NCI-H1092 treated with DMSO at 0.1 percent for 48 hours (cell line): ENCODE results near the gene LIMD2.
"Not testable (repeated sequence)": the region's sequence is repeated elsewhere in the genome, so short reads cannot be mapped to it uniquely, and the experiment has no call there.

Experiments used
- DNase-seq: peaks from one replicate; lab custom pipeline; 2025; lab: John Stamatoyannopoulos, UW

LIMD2 gene

GRCh38 chr17:63699638-63700527 is at the start of gene LIMD2:
Gene LIMD2 (minus strand): TSS chr17:63700125. CDS start chr17:63699298, 827 bp downstream.
- DNase-seq: peak; percentile 83

DNA sequence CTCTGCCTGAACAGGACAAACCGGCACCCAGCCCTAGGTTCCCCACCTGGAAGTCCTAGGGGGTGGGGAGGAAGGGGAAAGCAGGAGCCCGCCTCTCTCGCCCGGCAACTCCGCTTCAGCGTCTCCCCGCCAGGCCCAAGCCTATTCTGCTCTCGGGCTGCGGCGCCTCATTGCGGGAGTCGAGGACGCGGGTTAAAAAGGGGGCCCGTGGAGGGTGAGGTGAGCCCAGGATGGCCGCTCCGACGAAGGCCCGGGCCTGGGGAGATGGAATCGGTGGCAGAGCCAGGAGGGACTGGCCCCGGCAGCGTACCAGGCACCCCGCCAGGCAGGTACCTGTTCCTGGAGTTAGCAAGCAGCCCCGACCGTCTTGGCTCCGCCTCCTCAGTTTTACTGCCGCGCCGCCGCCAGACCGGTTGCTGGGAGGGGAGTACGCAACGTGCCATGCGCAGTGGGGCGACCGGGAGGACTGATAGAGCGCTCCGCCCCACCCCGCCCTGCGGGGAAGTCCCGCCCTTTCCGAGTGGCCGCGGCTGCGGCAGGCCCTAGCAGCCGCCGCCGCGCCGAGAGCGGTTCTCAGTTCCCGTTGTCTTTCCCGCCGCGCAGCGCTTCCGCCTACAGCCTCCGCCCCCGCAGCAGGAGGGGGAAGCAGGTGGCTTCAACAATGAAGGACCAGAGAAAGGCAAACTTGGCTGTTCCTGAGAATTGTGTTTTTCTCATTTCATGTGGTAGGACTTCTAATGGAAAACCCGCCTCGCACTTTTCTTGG is 41.7 kb upstream of the LIMD2 start, which contains the start of gene STRADA:
Gene STRADA, minus strand, starts transcription at position 392 of the 766 bp plus-strand sequence. CDS start 13,430 bp downstream, outside the sequence.
- peak; percentile 99 for DNase-seq

DNA sequence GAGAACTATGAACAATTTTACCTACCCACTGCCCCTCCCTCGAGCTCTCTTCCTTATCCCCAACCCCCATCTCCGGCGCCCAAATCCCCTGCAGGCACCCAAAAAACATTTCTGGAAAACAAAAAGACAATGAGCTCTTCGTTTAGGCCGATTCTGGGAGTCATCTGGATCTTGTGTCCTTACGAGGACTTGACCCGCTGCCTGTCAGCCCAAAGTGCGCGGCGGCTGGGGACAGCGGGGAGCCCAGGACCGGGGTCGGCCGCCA is 41.1 kb upstream of the LIMD2 start:
- DNase-seq: no peak

DNA sequence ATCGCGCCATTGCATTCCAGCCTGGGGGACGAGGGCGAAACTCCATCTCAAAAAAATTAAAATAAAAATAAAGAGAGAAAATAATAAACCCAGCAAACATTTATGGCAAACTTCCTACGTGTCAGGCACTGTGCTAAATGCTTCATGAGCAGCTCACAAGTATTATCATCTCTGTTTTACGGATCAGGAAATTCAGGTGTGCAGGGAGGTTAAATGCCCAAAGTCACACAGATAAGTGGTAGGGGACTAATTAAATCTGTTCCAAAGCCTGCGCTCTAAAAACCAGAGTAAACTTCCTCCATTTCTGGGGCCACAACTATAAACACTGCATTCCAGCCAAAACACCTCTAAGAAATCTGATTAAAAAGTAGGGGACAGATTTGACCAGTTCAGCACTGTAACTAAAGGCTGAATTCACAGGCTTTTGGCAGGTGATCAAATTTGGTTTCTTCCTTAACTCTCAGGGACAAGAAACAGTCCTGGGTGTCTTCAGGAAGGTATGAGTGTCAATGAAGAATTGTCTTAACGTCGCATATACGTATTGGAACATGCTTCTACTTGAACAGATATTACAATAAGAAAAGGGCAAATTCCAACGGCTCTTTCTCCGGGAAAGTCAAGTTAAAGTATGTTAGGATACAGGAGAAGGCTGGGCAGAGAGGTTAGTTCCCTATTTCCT is 40.7 kb upstream of the LIMD2 start:
- DNase-seq: peak; percentile 20

DNA sequence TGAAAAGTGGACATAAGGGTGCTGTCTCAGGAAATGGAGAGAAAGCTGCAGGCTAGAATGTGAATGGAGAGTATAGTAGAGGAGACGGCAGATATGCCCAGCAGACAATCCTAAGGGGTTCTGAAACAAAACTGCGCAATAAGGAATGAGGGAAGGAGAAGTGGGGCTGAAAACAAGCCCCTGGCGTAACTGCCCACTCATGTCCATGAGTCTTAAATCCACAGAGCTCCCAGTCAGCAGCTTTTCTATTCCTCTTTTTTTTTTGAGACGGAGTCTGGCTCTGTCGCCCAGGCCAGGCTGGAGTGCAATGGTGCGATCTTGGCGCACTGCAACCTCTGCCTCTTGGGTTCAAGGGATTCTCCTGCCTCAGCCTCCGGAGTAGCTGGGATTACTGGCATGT is 35.8 kb upstream of the LIMD2 start:
- DNase-seq: no peak

DNA sequence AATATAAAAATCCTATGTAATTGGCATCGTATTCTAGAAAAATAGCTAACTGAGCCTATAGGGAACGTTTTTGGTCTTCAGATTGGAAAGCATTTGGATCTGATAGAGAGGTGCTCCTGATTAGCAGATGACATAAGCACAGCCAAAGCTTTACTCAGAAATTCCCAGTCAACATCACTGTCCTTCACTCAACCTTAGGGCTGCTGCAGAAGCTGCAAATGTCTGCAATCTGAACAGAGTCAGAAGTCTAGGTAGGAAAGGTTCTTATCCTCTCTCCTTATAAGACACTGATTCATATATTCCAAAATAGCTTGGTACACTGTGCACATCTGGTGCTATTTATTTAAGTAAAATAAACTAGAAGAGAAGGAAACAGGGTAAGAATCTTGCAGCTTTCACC is 22.5 kb upstream of the LIMD2 start:
- DNase-seq: no peak

- not testable (repeated sequence) for DNase-seq
Observed at GRCh38 chr17:63720194-63720593, 20.3 kb upstream of the LIMD2 start.

- no peak for DNase-seq
Observed at GRCh38 chr17:63718988-63719387, 19.1 kb upstream of the LIMD2 start.

DNA sequence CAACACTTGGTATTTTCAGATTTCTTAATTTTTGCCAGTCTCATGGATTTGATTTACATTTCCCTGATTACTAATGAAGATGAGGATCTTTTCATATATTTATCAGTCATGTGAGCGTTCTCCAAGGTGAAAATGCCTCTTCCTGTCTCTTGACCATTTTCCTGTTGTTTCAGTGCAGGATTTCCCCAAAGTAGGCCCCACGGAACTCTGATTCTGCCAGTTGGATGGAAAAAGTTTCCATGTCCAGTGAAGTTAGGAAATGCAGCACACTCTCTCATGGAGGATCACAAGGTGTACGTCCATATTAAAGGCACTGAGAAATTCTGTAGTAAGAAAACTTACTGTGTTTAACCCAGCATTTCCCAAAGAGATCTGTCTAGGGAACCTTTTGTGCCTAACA is 16.5 kb upstream of the LIMD2 start:
- no peak for DNase-seq

DNA sequence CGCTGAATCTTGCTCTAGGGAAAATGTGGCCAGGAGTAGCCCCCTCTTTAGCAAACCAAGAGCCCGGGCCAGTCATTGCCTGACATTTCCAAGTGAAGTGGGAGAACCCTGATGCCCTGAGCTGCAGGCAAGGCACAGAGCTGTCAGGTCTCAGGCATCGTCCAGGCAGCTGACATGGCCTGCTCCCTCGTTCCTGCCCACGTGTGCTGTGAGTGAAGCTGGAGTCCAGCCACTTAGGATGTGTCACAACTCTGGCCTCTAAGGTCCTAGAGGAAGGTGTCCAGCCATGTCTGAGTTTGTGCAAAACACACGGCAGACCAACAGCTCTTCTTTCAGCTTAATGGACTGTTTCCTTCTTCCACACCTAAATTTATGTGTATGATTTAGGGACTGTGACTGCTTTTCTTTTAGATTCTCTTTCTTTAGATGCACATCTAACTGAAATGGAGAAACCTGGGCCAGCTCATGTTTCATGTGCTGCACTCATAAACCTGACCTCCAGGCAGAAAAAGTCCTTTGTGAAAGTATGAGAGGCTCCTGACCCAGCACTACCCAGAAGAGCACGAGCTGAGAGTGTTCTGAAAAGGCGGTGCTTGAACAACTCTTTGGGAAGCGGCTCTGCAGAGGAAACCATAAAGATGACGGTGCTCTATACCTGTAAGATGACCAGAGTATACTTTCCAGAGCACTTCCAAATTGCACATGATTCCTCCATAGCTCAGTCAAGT is 14.8 kb upstream of the LIMD2 start:
- DNase-seq: no peak

DNA sequence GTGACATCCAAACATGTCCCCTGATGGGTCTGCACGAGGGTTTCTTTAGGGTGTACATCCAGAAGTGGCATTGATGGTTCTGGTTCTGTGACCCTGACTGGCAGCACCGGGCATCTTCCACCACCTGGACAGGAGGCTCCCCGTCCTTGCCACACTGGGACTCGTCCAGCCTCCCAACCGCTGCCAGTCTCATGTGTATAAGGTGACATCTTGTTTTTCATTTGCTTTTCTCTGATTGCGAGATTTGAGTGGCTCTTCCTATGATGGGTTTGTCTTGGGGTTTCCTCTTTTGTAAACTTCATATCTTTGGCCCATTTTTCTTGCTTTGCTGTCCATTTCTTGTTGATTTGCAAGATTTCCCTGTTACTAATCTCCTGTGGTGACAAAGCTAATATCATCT is 9.2 kb upstream of the LIMD2 start:
- DNase-seq: no peak

- DNase-seq: no peak
Observed at GRCh38 chr17:63707151-63707550, 7.2 kb upstream of the LIMD2 start.

- DNase-seq: no peak
Observed at GRCh38 chr17:63706336-63707082, 6.6 kb upstream of the LIMD2 start.

GRCh38 chr17:63705657-63706056 is 5.7 kb upstream of the LIMD2 start:
- DNase-seq: no peak

GRCh38 chr17:63704836-63705235 is 4.9 kb upstream of the LIMD2 start:
- DNase-seq: no peak

- DNase-seq: no peak
Observed at GRCh38 chr17:63704259-63704576, 4.3 kb upstream of the LIMD2 start.

DNA sequence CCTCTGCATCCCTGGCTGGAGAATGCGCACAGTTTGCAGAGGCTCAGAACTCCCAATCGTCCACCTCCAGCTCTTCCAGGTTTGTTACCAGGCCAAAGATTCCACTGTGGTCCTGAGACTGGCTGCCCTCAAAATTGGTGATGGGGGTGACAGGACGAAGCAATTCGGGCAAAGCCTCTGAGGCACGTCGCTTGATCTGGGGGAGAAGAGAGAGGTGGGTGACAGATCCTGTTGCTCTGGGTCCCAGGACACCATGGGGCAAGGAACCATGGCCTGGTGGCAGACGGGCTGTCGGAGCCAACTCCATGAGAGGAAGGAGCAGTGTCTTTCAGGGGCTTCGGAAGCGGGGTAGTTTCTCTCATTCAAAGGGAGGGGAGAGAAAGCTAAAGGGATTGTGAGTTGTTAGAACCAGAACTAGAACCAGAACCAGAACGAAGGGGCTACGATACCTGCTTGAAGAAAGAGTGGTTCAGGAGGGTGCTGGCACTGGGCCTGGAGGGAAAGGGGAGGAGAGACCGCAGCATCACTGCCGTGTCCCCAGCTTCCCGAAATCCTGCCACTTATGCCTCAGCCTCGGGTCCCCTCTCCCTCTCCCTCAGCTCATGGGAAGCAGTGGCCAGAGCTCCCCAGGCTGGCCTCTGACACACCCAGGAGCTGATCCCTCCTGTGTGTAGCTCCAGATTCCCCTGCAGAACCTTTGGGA is 3.8 kb upstream of the LIMD2 start:
- DNase-seq: no peak

DNA sequence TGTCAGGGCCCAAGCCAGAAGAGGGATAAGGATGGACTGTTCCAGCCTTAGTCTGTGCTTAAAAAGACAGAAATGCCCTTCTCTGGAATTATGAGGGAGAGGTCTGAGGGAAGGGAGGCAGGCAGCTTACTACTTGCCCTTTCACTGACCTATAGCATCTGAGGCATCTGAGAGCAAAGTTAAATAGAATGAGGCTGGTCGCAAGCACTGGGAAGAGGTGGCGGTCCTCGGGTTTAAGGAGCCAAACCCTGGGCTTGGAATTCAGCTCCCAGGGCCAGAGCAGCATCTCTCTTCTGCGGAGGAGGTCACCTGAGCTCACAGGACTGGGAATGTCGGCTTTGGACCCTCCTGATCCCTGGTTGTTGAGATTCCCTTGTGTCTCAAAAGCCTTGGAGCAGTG is 3.1 kb upstream of the LIMD2 start:
- DNase-seq: no peak

GRCh38 chr17:63702721-63703015 is 2.7 kb upstream of the LIMD2 start:
- no peak for DNase-seq

GRCh38 chr17:63701868-63702720 is 2.2 kb upstream of the LIMD2 start:
- DNase-seq: no peak
